Body of pancreas (tissue), 4 donors: ENCODE measurements around the gene SYTL5. TPM values are rescaled to one million over a fixed set of nuclear protein-coding genes. Genes with fewer than 3 reads are reported as not detected.
A peak's percentile ranks its signal among the peaks of the same experiment; 100 is the strongest.

Experiments
- ATAC-seq: fragments of 150-250 bp; one replicate; pipeline ENCODE4 v1.9.1; 2016
- DNase-seq, 4 donors: peaks; one replicate each; pipeline ENCODE4 v3.0.0-alpha.2; 2019
- H3K27ac ChIP-seq, 4 donors: fragments of 200-600 bp; sonication (generic); 1 replicate in 3 of 4; 2 replicates in 1 of 4; pipeline versions ENCODE4 v1.5.1 to v1.6.1; 2016 to 2019; ENCODE audit warnings: mild to moderate bottlenecking in 1 of 4, mixed read lengths in 1 of 4, moderate library complexity in 1 of 4
- H3K27me3 ChIP-seq, 2 donors: fragments of 200-600 bp; sonication (generic); one replicate each; pipeline ENCODE4 v1.6.0; 2016; ENCODE audit warnings: mild to moderate bottlenecking in 1 of 2
- H3K36me3 ChIP-seq, 2 donors: fragments of 200-600 bp; sonication (generic); replicated peaks in 1 of 2; 2 replicates each; pipeline ENCODE4 v1.5.1; 2016; ENCODE audit warnings: low read depth in 2 of 2; ENCODE audit not compliant: insufficient read depth in 1 of 2
- H3K4me1 ChIP-seq: fragments of 200-600 bp; sonication (generic); one replicate; pipeline ENCODE4 v1.6.0; 2016
- H3K4me3 ChIP-seq, 2 donors: fragments of 200-600 bp; sonication (generic); 1 replicate in 1 of 2; 2 replicates in 1 of 2; pipeline ENCODE4 v1.5.1; 2016 to 2019
- H3K9me3 ChIP-seq, 3 donors: fragments of 200-600 bp; sonication (generic); 1 replicate in 2 of 3; 2 replicates in 1 of 3; pipeline ENCODE4 v1.5.1; 2016
- CTCF ChIP-seq, 7 experiments: fragments of 450-650 bp in 4 of 7; fragments of 200-600 bp in 3 of 7; sonication (generic) in 3 of 7; IDR thresholded peaks; one replicate each; pipeline ENCODE4 v1.5.1; 2016 to 2019; ENCODE audit warnings: antibody characterized with exemption in 7 of 7
- POLR2A ChIP-seq, 3 donors: fragments of 450-650 bp; IDR thresholded peaks; one replicate each; pipeline ENCODE4 v1.6.1; 2016; ENCODE audit warnings: antibody characterized with exemption in 3 of 3, mild to moderate bottlenecking in 2 of 3
- WGBS, 2 donors: methylation state at CpG; one replicate each; pipeline ENCODE4 v1.1.5; 2017; 5-methylcytosine and 5-hydroxymethylcytosine counted together
- intact Hi-C: fragments of 100-400 bp; cut with DNase I; formaldehyde crosslinking; loops from one replicate; pipeline ENCODE4 v1.15.1; 2023
- total RNA-seq, 2 donors: library from RNA; depleted of rRNA; stranded (reverse); fragments of >200 nt; gene quantifications; one replicate each; pipeline ENCODE4 v1.1.0, GENCODE V29; 2016

SYTL5 gene
- 1 to 10 TPM; 5.3 to 7.3 TPM for total RNA-seq

GRCh38 chrX:38006291-38006690 lies at the start of gene SYTL5:
Gene SYTL5, plus strand, starts transcription at chrX:38006553. Its CDS starts 27,337 bp downstream, at chrX:38033890.
- ATAC-seq: peak; percentile 92
- no peak for TF ChIP-seq CTCF (IDR thresholded peaks at IDR 0.05)
- no peak for TF ChIP-seq POLR2A (IDR thresholded peaks at IDR 0.05)
- 17 to 25% methylated on average over 1 of the region's 1 CpG for WGBS, 2 donors

GRCh38 chrX:37958525-37959211 lies 47.7 kb upstream of the SYTL5 start:
- intact Hi-C loops: no loop called here
- DNase-seq (no peak), ATAC-seq (no peak)
- no peak overlapping the region for H3K27ac ChIP-seq
- no peaks in the 10 kb centered on the region for H3K9me3 ChIP-seq
- no peaks in the 10 kb centered on the region for H3K4me1 ChIP-seq
- H3K27me3 ChIP-seq: no peaks in the 10 kb centered on the region
- no peak overlapping the region for H3K4me3 ChIP-seq
- 73 to 75% methylated on average over 6 of the region's 7 CpGs for WGBS, 2 donors
- no peaks in the 10 kb centered on the region for H3K36me3 ChIP-seq
- TF ChIP-seq CTCF (IDR thresholded peaks at IDR 0.05): no peak
- no peak for TF ChIP-seq POLR2A (IDR thresholded peaks at IDR 0.05)

More at GRCh38 chrX:38006291-38006690, at the start of gene SYTL5:
- Histone ChIP-seq H3K27me3 (no peaks in the 10 kb centered on the region), H3K27ac (peak within 1 kb of the TSS; percentile 25 to 73 (median 60)), H3K9me3 (no peaks in the 10 kb centered on the region), H3K4me1 (peaks cover 5% of the 10 kb centered on the region), H3K4me3 (no peak within 1 kb of the TSS), H3K36me3 (no peaks in the 10 kb centered on the region)
- peak in 1 of 4 donors; percentile 9 for DNase-seq
- intact Hi-C loops: no loop called here

- TF ChIP-seq POLR2A (IDR thresholded peaks at IDR 0.05) (no peak), CTCF (IDR thresholded peaks at IDR 0.05) (no peak)
- ATAC-seq (no peak), DNase-seq (no peak)
- Histone ChIP-seq H3K4me3 (no peak overlapping the region), H3K4me1 (no peaks in the 10 kb centered on the region), H3K36me3 (no peaks in the 10 kb centered on the region), H3K27me3 (no peaks in the 10 kb centered on the region), H3K27ac (no peak overlapping the region), H3K9me3 (no peaks in the 10 kb centered on the region)
- intact Hi-C loops: no loop called here
- 52 to 63% methylated on average over 13 to 15 of the region's 15 CpGs for WGBS, 2 donors
Observed at GRCh38 chrX:37959212-37960021, 46.9 kb upstream of the SYTL5 start.

- Histone ChIP-seq H3K9me3 (no peaks in the 10 kb centered on the region), H3K27ac (no peak overlapping the region), H3K36me3 (no peaks in the 10 kb centered on the region), H3K4me3 (no peak overlapping the region), H3K4me1 (no peaks in the 10 kb centered on the region), H3K27me3 (no peaks in the 10 kb centered on the region)
- ATAC-seq (no peak), DNase-seq (no peak)
- intact Hi-C loops: no loop called here
- WGBS, 2 donors: 95 to 100% methylated on average over 1 of the region's 1 CpG
- TF ChIP-seq CTCF (IDR thresholded peaks at IDR 0.05) (no peak), POLR2A (IDR thresholded peaks at IDR 0.05) (no peak)
Observed at GRCh38 chrX:37961118-37961517, 45.2 kb upstream of the SYTL5 start.
